DOHH2 (cell line): ENCODE measurements around the gene SLC29A3.

Source experiments
- CTCF ChIP-seq: fragments of 200-600 bp; sonication (generic); IDR thresholded peaks from one replicate; pipeline ENCODE4 v1.5.1; 2014; ENCODE audit warnings: antibody characterized with exemption, mild to moderate bottlenecking, low read depth, low read length; ENCODE audit not compliant: poor library complexity, severe bottlenecking
- EZH2phosphoT487 ChIP-seq: fragments of 200-600 bp; sonication (generic); IDR thresholded peaks from 2 replicates; pipeline ENCODE4 v1.6.1; 2017; ENCODE audit warnings: borderline replicate concordance, mild to moderate bottlenecking, antibody characterized with exemption, low read length, moderate library complexity, mixed read lengths

GRCh38 chr10:71371750-71372166, 52.7 kb downstream of the SLC29A3 start:
- TF ChIP-seq CTCF (no peak), EZH2phosphoT487 (no peak)
